Activated CD4-positive, alpha-beta T cell treated with anti-CD3 and anti-CD28 coated beads for 36 hours (primary cell): Measurements from ENCODE around the gene HLA-DMB. TPM values are rescaled to one million over a fixed set of nuclear protein-coding genes. Genes with fewer than 3 reads are reported as not detected.
A peak's percentile ranks its signal among the peaks of the same experiment; 100 is the strongest.

ENCODE experiments used
- ATAC-seq: fragments of 200-7000 bp; cut with Tn5 transposase; one replicate; pipeline ENCODE4 v1.10.0; 2021; ENCODE audit warnings: mild to moderate bottlenecking, moderate library complexity
- CTCF ChIA-PET: fragments of 350-600 bp; sonication (Branson Sonifier 250); formaldehyde crosslinking; loops from one replicate; lab custom pipeline; 2021; ENCODE audit warnings: antibody characterized with exemption; lab: Charles Lee
- POLR2A ChIA-PET: fragments of 350-600 bp; sonication (Branson Sonifier 250); formaldehyde crosslinking; loops from one replicate; lab custom pipeline; 2021; ENCODE audit warnings: antibody characterized with exemption, inconsistent platforms; lab: Charles Lee
- DNase-seq: peaks from one replicate; pipeline ENCODE4 v3.0.0-alpha.2; 2020
- H3K27ac Mint-ChIP-seq: one replicate; pipeline ENCODE4 v1.8.0; 2021; ENCODE audit warnings: mixed read lengths
- H3K27me3 Mint-ChIP-seq: one replicate; pipeline ENCODE4 v1.8.0; 2021; ENCODE audit warnings: mixed read lengths
- H3K36me3 Mint-ChIP-seq: one replicate; pipeline ENCODE4 v1.8.0; 2021; ENCODE audit warnings: low read depth, mixed read lengths
- H3K4me1 Mint-ChIP-seq: one replicate; pipeline ENCODE4 v1.8.0; 2021; ENCODE audit warnings: mixed read lengths
- H3K4me3 Mint-ChIP-seq: one replicate; pipeline ENCODE4 v1.8.0; 2021; ENCODE audit warnings: mild to moderate bottlenecking, moderate library complexity, mixed read lengths
- H3K9me3 Mint-ChIP-seq: one replicate; pipeline ENCODE4 v1.8.0; 2021; ENCODE audit warnings: low read depth, mixed read lengths
- intact Hi-C, 2 experiments: fragments of 100-400 bp; cut with DNase I in 1 of 2; cut with micrococcal nuclease in 1 of 2; formaldehyde crosslinking; loops; one replicate each; pipeline versions ENCODE4 v1.14.2 to v1.15.1; 2022 to 2024; cut with DNase I, micrococcal nuclease
- total RNA-seq, 2 experiments: library from RNA; stranded (reverse); gene quantifications; one replicate each; pipeline ENCODE4 v1.2.3, GENCODE V29; 2021

Gene HLA-DMB
- total RNA-seq, 2 experiments from 2014 or later, result 1.9 to 2.3 TPM

- DNase-seq (peak; percentile 80), ATAC-seq (peak; percentile 12)
- ChIA-PET POLR2A (interaction anchor here (0.5 to 7.6 kb wide), 40 partner anchors 8 to 1724 kb away, joined by 3 to 83 read pairs (median 5); partner anchors contain the start of genes HLA-DMA, HLA-DMB, HLA-DPA1 and HSD17B8), CTCF (interaction anchor here (0.8 to 13.4 kb wide), 12 partner anchors 12 to 299 kb away, joined by 3 to 197 read pairs (median 6); partner anchors contain the start of genes HLA-DMA, PSMB9, RPS18 and TAP1)
- H3K4me1 Mint-ChIP-seq, result peaks cover 27% of the 10 kb centered on the region
- peaks cover 77% of the 10 kb centered on the region for H3K36me3 Mint-ChIP-seq
- peak overlapping the region; percentile 100 for H3K27ac Mint-ChIP-seq
- no peaks in the 10 kb centered on the region for H3K9me3 Mint-ChIP-seq
- H3K27me3 Mint-ChIP-seq, result no peaks in the 10 kb centered on the region
- intact Hi-C loops, result loop anchor here (1.0 to 10.0 kb wide), 12 partner anchors 119 to 1265 kb away; partner anchors contain the start of genes PSMB8 (in 2 of the 2), CUTA (in 1 of the 2), DXO (in 1 of the 2) and GPSM3 (in 1 of the 2)
- H3K4me3 Mint-ChIP-seq, result peak overlapping the region; percentile 98
Observed at GRCh38 chr6:32972353-32973143, 31.7 kb upstream of the HLA-DMB start.

- Mint-ChIP-seq H3K4me3 (peak overlapping the region; percentile 98), H3K36me3 (peaks cover 69% of the 10 kb centered on the region), H3K27me3 (no peaks in the 10 kb centered on the region), H3K4me1 (peaks cover 27% of the 10 kb centered on the region), H3K9me3 (no peaks in the 10 kb centered on the region), H3K27ac (peak overlapping the region; percentile 100)
- DNase-seq (peak; percentile 100), ATAC-seq (peak; percentile 43)
- intact Hi-C loops, result loop anchor here (1.0 to 10.0 kb wide), 16 partner anchors 117 to 1266 kb away; partner anchors contain the start of genes PSMB8 (in 2 of the 2), CUTA (in 1 of the 2), DXO (in 1 of the 2) and GPSM3 (in 1 of the 2)
- ChIA-PET CTCF (interaction anchor here (0.5 to 13.4 kb wide), 15 partner anchors 12 to 1235 kb away, joined by 3 to 197 read pairs (median 5); partner anchors contain the start of genes HLA-DMA, PSMB9, RPS18 and TAP1), POLR2A (interaction anchor here (0.5 to 7.6 kb wide), 50 partner anchors 8 to 1724 kb away, joined by 3 to 83 read pairs (median 4); partner anchors contain the start of genes ATF6B, CSNK2B, HLA-DMA and HLA-DMB)
Observed at GRCh38 chr6:32971581-32972352, 30.9 kb upstream of the HLA-DMB start.

GRCh38 chr6:32971242-32971580, 30.4 kb upstream of the HLA-DMB start:
- POLR2A ChIA-PET, result interaction anchor here (0.6 to 7.6 kb wide), 31 partner anchors 8 to 1725 kb away, joined by 3 to 83 read pairs (median 7); partner anchors contain the start of genes ATF6B, CSNK2B, HLA-DMA and HLA-DMB
- intact Hi-C loops, result loop anchor here (1.0 to 10.0 kb wide), 9 partner anchors 116 to 1266 kb away; partner anchors contain the start of genes DXO (in 1 of the 2), GPSM3 (in 1 of the 2), HMGA1 (in 1 of the 2) and PBX2 (in 1 of the 2)
- H3K4me1 Mint-ChIP-seq, result peaks cover 26% of the 10 kb centered on the region
- H3K27me3 Mint-ChIP-seq, result no peaks in the 10 kb centered on the region
- H3K36me3 Mint-ChIP-seq, result peaks cover 63% of the 10 kb centered on the region
- peak overlapping the region; percentile 98 for H3K4me3 Mint-ChIP-seq
- H3K27ac Mint-ChIP-seq, result peak overlapping the region; percentile 100
- DNase-seq (no peak), ATAC-seq (no peak)
- H3K9me3 Mint-ChIP-seq, result no peaks in the 10 kb centered on the region
- CTCF ChIA-PET, result interaction anchor here (0.5 to 13.4 kb wide), 13 partner anchors 13 to 1236 kb away, joined by 3 to 197 read pairs (median 7); partner anchors contain the start of genes HLA-DMA, PSMB9, TAP1 and TAP2

GRCh38 chr6:32970413-32971241, 29.8 kb upstream of the HLA-DMB start:
- H3K4me1 Mint-ChIP-seq, result peaks cover 26% of the 10 kb centered on the region
- H3K9me3 Mint-ChIP-seq, result no peaks in the 10 kb centered on the region
- POLR2A ChIA-PET, result interaction anchor here (0.6 to 7.6 kb wide), 19 partner anchors 10 to 793 kb away, joined by 3 to 83 read pairs (median 7); partner anchors contain the start of genes HLA-DMA, HLA-DMB, HSD17B8 and PSMB8
- H3K36me3 Mint-ChIP-seq, result peaks cover 58% of the 10 kb centered on the region
- intact Hi-C loops, result loop anchor here (1.0 to 10.0 kb wide), 10 partner anchors 116 to 1267 kb away; partner anchors contain the start of genes DXO (in 1 of the 2), GPSM3 (in 1 of the 2), HMGA1 (in 1 of the 2) and PBX2 (in 1 of the 2)
- CTCF ChIA-PET, result interaction anchor here (0.5 to 13.4 kb wide), 9 partner anchors 14 to 1237 kb away, joined by 3 to 197 read pairs (median 12); partner anchors contain the start of genes HLA-DMA and TAP2
- ATAC-seq (peak; percentile 30), DNase-seq (peak; percentile 94)
- H3K27me3 Mint-ChIP-seq, result no peaks in the 10 kb centered on the region
- H3K27ac Mint-ChIP-seq, result peak overlapping the region; percentile 100
- H3K4me3 Mint-ChIP-seq, result peak overlapping the region; percentile 98

GRCh38 chr6:32969685-32970412, 29.0 kb upstream of the HLA-DMB start:
- H3K9me3 Mint-ChIP-seq, result no peaks in the 10 kb centered on the region
- no peaks in the 10 kb centered on the region for H3K27me3 Mint-ChIP-seq
- intact Hi-C loops, result loop anchor here (1.0 to 10.0 kb wide), 11 partner anchors 29 to 1267 kb away; partner anchors contain the start of genes DXO (in 1 of the 2), GPSM3 (in 1 of the 2), HLA-DMB (in 1 of the 2) and HMGA1 (in 1 of the 2)
- H3K36me3 Mint-ChIP-seq, result peaks cover 55% of the 10 kb centered on the region
- DNase-seq (peak; percentile 88), ATAC-seq (peak; percentile 1)
- POLR2A ChIA-PET, result interaction anchor here (0.6 to 7.6 kb wide), 15 partner anchors 10 to 1445 kb away, joined by 3 to 83 read pairs (median 4); partner anchors contain the start of genes HLA-DMA, HLA-DMB, HSD17B8 and PSMB8
- peaks cover 26% of the 10 kb centered on the region for H3K4me1 Mint-ChIP-seq
- H3K4me3 Mint-ChIP-seq, result peak overlapping the region; percentile 98
- H3K27ac Mint-ChIP-seq, result peak overlapping the region; percentile 97
- CTCF ChIA-PET, result interaction anchor here (0.7 to 13.4 kb wide), 5 partner anchors 14 to 1396 kb away, joined by 3 to 197 read pairs (median 4); partner anchors contain the start of gene HLA-DMA

GRCh38 chr6:32968867-32969684, 28.2 kb upstream of the HLA-DMB start:
- peaks cover 49% of the 10 kb centered on the region for H3K36me3 Mint-ChIP-seq
- peak overlapping the region; percentile 97 for H3K27ac Mint-ChIP-seq
- H3K4me3 Mint-ChIP-seq, result peak overlapping the region; percentile 98
- DNase-seq, result peak; percentile 88
- no peaks in the 10 kb centered on the region for H3K27me3 Mint-ChIP-seq
- ChIA-PET POLR2A (interaction anchor here (0.6 to 7.6 kb wide), 14 partner anchors 9 to 1446 kb away, joined by 3 to 71 read pairs (median 4); partner anchors contain the start of genes HLA-DMB, HSD17B8, PSMB8 and TAP2), CTCF (interaction anchor here (0.5 to 13.4 kb wide), 7 partner anchors 9 to 1395 kb away, joined by 3 to 197 read pairs (median 3); partner anchors contain the start of gene HLA-DMA)
- ATAC-seq, result peak; percentile 8
- peaks cover 30% of the 10 kb centered on the region for H3K4me1 Mint-ChIP-seq
- no peaks in the 10 kb centered on the region for H3K9me3 Mint-ChIP-seq
- intact Hi-C loops, result loop anchor here (1.0 to 5.0 kb wide), 11 partner anchors 16 to 422 kb away; partner anchors contain the start of genes HLA-DMB (in 2 of the 2), HLA-DMA (in 1 of the 2), KIFC1 (in 1 of the 2) and PSMB9 (in 1 of the 2)

- ChIA-PET CTCF (interaction anchor here (0.5 to 13.4 kb wide), 15 partner anchors 10 to 1165 kb away, joined by 3 to 197 read pairs (median 6); partner anchors contain the start of genes HLA-DMA, HLA-DMB and TAP2), POLR2A (interaction anchor here (0.6 to 7.6 kb wide), 9 partner anchors 10 to 1393 kb away, joined by 3 to 71 read pairs (median 3); partner anchors contain the start of genes HLA-DMB, TAP2 and TNF)
- peaks cover 32% of the 10 kb centered on the region for H3K4me1 Mint-ChIP-seq
- H3K27ac Mint-ChIP-seq, result peak within 1 kb of the TSS; percentile 97
- intact Hi-C loops, result loop anchor here (1.0 to 5.0 kb wide), 11 partner anchors 15 to 423 kb away; partner anchors contain the start of genes HLA-DMB (in 2 of the 2), HLA-DMA (in 1 of the 2), KIFC1 (in 1 of the 2) and PSMB9 (in 1 of the 2)
- no peaks in the 10 kb centered on the region for H3K27me3 Mint-ChIP-seq
- peak; percentile 45 for ATAC-seq
- H3K9me3 Mint-ChIP-seq, result no peaks in the 10 kb centered on the region
- peaks cover 41% of the 10 kb centered on the region for H3K36me3 Mint-ChIP-seq
- H3K4me3 Mint-ChIP-seq, result peak within 1 kb of the TSS; percentile 98
- DNase-seq, result peak; percentile 98
Observed at GRCh38 chr6:32968093-32968866, 27.5 kb upstream of the HLA-DMB start, which contains the start of gene BRD2. BRD2 (plus strand) TSS chr6:32968594; CDS start chr6:32972899, 4,305 bp downstream.
